Neural progenitor cell (in vitro differentiated cells): ENCODE results near the gene RAB6A.

ENCODE experiments used
- EZH2 ChIP-seq: fragments of 200-600 bp; sonication (generic); IDR thresholded peaks from 2 replicates; pipeline ENCODE4 v1.6.1; 2017; ENCODE audit warnings: antibody characterized with exemption, mild to moderate bottlenecking, moderate library complexity
- TF ChIP-seq, protein P1 (sequence below): fragments of 200-600 bp; sonication (generic); IDR thresholded peaks from 2 replicates; pipeline ENCODE4 v1.5.1; 2017; ENCODE audit warnings: antibody characterized with exemption, mild to moderate bottlenecking

DNA sequence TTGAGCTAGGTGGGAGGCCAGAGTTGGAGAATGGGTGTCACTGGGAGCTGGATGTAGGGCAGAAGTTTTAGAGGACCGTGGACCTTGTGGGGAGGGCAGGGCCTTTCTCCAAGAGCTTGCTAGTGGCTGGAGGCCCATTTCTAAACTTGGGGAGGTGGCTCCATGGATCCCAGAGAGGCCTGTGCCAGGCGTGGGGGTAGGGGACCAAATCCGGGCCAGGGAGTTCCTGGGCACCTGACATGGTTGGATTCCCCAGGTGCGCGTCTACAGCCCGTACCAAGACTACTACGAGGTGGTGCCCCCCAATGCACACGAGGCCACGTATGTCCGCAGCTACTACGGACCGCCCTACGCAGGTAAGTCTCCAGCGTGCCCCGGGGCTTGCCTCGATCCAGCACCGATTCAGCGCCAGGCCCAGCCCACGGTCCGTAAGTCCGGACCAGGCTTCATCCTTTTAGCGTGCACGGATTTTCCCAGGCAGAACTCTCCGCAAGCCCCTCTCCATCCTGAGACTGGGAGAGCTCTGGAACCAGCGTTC lies 100.3 kb downstream of the RAB6A start:
- TF ChIP-seq, protein P1, sequence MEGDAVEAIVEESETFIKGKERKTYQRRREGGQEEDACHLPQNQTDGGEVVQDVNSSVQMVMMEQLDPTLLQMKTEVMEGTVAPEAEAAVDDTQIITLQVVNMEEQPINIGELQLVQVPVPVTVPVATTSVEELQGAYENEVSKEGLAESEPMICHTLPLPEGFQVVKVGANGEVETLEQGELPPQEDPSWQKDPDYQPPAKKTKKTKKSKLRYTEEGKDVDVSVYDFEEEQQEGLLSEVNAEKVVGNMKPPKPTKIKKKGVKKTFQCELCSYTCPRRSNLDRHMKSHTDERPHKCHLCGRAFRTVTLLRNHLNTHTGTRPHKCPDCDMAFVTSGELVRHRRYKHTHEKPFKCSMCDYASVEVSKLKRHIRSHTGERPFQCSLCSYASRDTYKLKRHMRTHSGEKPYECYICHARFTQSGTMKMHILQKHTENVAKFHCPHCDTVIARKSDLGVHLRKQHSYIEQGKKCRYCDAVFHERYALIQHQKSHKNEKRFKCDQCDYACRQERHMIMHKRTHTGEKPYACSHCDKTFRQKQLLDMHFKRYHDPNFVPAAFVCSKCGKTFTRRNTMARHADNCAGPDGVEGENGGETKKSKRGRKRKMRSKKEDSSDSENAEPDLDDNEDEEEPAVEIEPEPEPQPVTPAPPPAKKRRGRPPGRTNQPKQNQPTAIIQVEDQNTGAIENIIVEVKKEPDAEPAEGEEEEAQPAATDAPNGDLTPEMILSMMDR, result no peak
- no peak for TF ChIP-seq EZH2
